ENCODE data around the gene ANKRD6. TPM values are rescaled to one million over a fixed set of nuclear protein-coding genes. Genes with fewer than 3 reads are reported as not detected.
A peak's percentile ranks its signal among the peaks of the same experiment; 100 is the strongest.

Gene ANKRD6
- total RNA-seq, 2 donors from 2014 or later: 9.1 to 13.7 TPM

DNA sequence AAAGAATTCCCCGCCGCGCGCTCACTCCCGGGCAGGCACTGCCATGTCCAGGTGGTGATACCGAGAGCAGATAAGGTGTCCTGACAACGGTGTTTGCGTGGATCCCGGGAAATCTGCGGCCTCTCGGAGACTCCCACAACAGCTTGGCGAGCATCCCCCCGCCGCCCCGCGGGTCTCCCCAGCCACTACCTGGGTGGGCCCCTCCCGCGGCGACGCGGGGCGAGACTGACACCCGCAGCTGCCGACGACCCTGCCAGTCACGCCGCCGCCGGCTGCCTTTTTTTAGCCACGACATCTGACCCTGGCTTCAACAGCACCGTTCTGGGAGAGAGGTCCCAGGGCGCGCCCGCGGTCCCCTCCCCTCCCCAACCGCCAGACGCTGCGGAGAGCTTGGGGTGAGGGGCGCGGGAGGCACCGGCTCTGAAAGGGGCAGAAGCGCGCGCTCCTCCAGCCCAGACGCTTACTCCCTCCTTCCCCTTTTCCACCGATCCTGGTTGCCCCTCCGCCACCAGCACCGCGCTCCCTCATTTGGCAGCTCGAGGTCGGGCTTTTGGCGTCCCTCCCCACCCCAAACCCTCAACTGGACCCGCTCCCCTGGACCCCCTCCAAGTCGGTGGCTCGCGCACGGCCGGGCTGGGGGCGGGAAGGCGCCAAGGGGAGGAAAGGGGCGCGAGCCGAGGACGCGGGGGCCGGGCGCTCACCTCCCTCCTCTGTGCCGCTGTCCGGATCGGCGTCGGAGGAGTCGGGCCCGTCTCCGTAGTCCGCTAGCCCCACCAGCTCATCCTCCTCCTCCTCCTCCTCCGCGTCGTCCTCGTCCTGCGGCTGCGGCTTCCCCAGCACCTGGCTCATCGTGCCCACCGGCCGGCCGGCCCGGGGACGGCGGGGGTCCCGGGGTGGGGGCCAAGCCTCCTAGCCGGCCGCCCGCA lies 21.5 kb upstream of the ANKRD6 start:
- peak; percentile 60 to 70 for ATAC-seq
- DNase-seq: peak; percentile 50
- intact Hi-C loops (cut with DNase I): loop anchor here in 1 of 2 donors (5.0 kb wide), 1 partner anchor 39 kb away; no protein-coding TSS in a partner anchor

DNA sequence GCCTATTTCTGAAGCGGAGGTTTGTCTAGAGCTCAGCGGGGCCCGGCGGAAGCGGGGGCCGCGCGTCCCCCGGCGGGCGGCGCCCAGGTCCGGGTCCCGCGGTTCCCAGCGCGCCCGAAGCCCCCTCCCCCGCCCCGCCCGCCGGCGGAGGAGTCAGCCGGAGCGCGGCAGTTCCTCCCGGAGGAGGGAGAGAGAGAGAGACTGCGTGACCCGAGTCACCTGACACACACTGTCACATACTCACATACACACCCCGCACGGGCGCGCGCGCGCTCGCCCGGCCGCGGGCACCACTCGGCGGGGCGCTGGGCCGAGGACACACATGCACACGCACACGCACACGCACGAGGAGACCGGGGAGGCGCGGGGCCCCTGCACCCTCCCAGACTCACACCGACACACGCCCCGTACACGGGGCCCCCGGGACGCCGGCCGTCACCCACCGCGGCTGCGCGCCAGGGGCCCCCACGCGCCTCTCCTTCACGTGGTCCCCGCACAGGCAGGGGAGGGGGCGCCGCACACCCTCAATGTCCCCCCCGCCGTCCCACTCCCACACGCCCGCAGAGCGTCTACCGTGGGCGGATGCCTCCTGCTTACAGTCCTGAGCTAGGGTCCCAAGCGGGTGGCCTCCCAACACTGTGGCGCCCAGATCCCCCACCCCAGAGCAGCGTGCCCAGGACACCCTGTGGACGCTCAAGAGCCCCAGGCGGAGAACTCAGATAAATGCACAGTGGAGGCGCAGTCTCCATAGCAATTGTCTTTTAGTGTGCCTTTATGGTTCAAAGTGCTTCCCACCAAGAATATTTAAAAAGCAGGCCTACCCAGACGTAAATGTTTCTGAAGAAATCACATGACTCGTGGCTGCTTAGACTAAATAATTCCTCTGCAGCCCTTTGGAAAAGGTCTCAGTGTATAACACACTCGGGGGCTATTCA lies 20.6 kb upstream of the ANKRD6 start, which contains the start of gene RRAGD:
Gene RRAGD (minus strand): TSS at position 203 of the 935 bp plus-strand sequence. CDS start 280 bp downstream, outside the sequence.
- peak; percentile 90 to 94 for ATAC-seq
- DNase-seq: peak; percentile 71
- intact Hi-C loops (cut with DNase I): loop anchor here in 1 of 2 donors (5.0 kb wide), 1 partner anchor 40 kb away; no protein-coding TSS in a partner anchor

DNA sequence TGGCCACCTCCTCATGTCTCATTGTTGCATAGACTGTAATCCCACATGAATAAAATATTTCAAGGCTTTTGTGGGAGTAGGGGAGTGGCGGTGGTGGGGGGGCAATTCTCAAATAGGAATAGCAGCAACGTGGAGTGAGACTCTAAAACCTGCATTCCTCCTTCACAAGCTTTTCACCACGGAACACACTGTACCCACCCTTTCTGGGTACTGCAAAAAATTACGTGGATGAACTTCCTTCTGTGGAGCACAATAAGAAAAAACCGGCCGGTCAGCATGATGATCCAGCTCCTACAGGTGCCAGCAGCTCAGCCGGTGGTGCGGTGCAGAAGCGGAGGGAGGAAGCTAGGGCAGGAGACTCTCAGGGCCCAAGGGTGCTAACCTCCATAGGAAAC lies 19.9 kb upstream of the ANKRD6 start:
- no peak for ATAC-seq
- intact Hi-C loops (cut with DNase I): loop anchor here in 1 of 2 donors (5.0 kb wide), 1 partner anchor 41 kb away; no protein-coding TSS in a partner anchor
- no peak for DNase-seq

- intact Hi-C loops (cut with DNase I): loop anchor here in 1 of 2 donors (5.0 kb wide), 1 partner anchor 42 kb away; no protein-coding TSS in a partner anchor
- DNase-seq (no peak), ATAC-seq (no peak)
These were observed 18.7 kb upstream of the ANKRD6 start for GRCh38 chr6:89414215-89414614.

GRCh38 chr6:89415185-89415584 lies 17.8 kb upstream of the ANKRD6 start:
- DNase-seq (no peak), ATAC-seq (no peak)

DNA sequence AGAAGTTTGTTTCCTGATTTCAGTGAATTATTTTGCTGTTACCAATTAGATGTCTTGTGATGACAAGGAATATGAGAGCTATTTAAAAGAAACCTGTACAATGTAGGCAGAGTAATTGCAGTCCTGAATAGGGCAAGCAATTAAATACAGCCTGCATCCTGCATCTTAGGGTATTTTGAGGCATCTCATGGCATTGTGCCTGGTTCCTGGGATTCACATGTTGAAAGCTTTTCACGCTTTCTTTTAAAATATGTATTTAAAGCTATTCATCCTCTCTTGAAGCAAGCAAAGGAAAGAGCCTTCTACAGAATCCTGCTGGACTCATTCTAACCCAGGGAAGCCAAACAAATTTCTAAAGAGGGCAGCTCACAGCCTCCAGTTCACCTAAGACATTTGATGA lies 16.2 kb upstream of the ANKRD6 start:
- DNase-seq (no peak), ATAC-seq (no peak)
- intact Hi-C loops (cut with DNase I): no loop called here

More at GRCh38 chr6:89415185-89415584, 17.8 kb upstream of the ANKRD6 start:
- intact Hi-C loops (cut with DNase I): no loop called here

- intact Hi-C loops (cut with DNase I): loop anchor here in 1 of 2 donors (5.0 kb wide), 1 partner anchor 177 kb away; no protein-coding TSS in a partner anchor
- no peak for ATAC-seq
- no peak for DNase-seq
These were observed 2.6 kb upstream of the ANKRD6 start for GRCh38 chr6:89430201-89430962.

DNA sequence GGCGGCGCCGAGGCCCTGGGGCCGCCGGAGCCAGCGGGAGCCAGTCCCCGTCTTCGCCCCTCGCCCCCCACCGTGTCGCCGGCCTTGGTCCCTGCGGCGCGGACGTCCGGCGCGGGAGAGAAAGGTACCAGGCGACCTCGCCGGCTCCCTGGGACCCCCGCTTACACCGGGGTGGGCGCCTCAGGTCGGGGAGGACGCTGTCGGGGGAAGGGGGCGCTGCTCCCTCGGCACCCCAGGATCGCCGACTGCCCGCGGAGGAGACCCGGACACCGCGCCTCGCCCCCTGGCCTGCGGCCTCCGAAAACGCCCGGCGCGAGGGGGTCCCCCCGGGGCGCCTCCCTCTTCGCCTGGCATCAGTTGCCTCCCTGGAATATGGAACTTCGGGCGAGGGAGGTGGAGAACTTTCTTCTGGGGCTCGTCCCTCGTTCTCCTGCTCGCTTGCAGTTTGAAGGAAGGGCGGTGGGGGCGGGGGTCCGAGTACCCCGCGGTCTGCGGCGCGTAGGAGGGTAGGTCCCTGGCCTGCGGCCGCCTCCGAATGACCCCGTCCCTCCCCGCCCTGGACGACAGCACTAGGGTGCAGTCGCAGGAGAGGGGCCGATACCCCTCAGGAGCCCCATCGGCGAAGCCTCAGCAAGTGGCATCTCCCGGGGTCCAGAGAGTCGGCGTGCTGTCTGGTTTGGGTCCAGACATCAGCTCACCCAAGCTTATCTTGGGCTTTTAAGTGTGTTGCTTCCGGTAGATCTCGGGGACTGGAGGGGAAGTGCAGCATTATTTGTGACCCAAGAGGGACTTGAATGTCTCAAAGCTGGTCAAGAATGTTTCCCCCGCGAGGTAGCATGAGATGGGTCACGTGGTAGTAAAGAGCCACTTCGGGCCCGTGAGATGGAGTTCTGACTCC lies 549 bp downstream of the ANKRD6 start:
- intact Hi-C loops (cut with DNase I): loop anchor here in 1 of 2 donors (5.0 kb wide), 1 partner anchor 174 kb away; no protein-coding TSS in a partner anchor
- DNase-seq (peak; percentile 37), ATAC-seq (peak; percentile 36 to 41)

DNA sequence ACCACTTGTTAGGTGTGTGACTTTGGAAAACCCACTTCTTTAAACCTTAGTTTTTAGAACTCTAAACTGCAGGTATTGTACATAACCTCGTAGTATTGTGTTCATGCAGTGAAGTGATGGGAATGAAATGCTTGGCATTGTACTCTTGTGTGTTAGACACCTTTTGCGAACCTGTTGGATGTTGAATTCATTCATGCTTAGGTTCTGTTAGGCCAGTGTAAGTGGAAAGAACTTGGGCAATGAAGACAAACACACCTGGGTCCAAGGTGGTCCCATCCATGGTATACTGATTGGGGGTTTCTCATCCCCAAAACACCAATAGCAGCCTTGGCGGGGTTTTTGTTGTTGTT lies 1.2 kb downstream of the ANKRD6 start:
- ATAC-seq (no peak), DNase-seq (no peak)
- intact Hi-C loops (cut with DNase I): loop anchor here in 1 of 2 donors (5.0 kb wide), 1 partner anchor 173 kb away; no protein-coding TSS in a partner anchor

GRCh38 chr6:89434954-89435353 lies 2.0 kb downstream of the ANKRD6 start:
- ATAC-seq (no peak), DNase-seq (no peak)
- intact Hi-C loops (cut with DNase I): loop anchor here in 1 of 2 donors (5.0 kb wide), 1 partner anchor 172 kb away; no protein-coding TSS in a partner anchor

DNA sequence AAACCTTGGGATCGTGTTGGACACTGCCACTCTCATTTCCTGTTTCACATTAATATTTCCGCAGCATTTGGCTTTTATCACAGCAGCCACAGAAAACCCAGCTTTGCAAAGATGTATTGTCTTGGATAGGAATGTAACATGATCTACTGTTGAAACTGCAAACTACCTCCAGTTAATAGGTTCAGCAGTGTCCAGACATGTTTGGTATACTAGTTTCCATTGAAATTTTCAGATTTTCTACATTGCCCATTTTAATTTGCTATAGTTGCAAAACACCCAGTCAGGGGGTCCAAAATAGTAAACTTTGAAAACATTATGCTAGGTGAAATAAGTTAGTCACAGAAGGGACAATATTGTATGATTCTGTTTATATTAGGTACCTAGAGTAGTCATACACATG lies 3.3 kb downstream of the ANKRD6 start:
- no peak for ATAC-seq
- DNase-seq: no peak
- intact Hi-C loops (cut with DNase I): no loop called here

GRCh38 chr6:89438248-89438647 lies 5.3 kb downstream of the ANKRD6 start:
- ATAC-seq (no peak), DNase-seq (no peak)
- intact Hi-C loops (cut with DNase I): no loop called here

DNA sequence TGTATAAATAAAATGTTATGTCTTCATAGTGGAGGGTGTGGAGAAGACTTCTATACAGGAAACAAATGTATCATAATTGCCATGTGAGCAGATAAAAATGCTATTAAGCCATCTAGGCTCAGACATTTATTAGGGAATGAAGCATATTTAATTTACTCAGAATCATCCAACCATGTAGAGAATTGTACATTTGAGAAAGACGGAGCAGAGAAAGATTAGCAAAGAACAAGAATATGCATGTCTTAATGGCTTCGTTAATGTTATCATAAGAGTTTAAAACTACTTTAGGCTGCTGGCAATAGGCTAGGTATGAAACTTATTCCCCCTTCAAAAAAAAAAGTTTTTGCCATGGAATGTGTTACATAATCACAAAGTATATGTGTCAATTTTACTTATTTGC lies 6.1 kb downstream of the ANKRD6 start:
- DNase-seq: no peak
- no peak for ATAC-seq
- intact Hi-C loops (cut with DNase I): no loop called here

DNA sequence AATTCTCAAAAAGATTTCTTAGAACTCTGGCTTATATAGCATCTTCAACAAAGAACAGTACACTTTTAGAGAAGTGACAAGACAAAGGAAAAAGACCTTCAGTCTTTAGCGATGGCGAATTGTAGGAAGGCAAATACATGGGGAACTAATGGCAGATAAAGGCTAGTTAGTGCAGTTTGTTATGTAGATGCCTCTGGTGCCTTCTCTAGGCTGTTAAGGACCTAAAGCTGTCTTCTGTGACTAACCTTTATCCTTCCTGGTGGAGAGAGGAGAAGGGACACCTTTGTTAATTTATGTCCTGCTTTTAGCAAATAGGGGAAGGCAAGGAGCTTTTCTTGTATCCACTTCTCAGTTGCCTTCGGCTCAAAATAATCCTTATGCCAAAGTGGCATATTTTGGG lies 7.2 kb downstream of the ANKRD6 start:
- no peak for ATAC-seq
- intact Hi-C loops (cut with DNase I): no loop called here
- no peak for DNase-seq

DNA sequence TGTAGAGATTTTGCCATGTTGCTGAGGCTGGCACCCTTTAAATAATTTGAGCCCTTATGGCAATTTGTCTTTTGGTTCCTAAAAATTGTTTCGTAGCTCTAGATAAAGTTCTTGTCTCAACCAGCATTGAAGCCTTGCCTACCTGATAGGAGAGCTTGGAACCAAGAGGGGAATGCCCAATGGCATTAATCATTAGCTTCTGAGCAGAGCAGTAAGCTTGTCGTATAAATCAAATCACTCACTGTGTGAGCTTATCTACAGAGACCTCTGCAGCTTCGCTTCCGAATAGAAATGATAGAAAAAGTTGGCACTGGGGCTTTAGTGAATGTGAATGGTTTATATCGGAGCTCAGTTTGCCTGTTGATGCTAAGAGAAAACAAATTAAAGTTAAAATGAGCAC lies 10.7 kb downstream of the ANKRD6 start:
- DNase-seq (no peak), ATAC-seq (no peak)
- intact Hi-C loops (cut with DNase I): no loop called here

DNA sequence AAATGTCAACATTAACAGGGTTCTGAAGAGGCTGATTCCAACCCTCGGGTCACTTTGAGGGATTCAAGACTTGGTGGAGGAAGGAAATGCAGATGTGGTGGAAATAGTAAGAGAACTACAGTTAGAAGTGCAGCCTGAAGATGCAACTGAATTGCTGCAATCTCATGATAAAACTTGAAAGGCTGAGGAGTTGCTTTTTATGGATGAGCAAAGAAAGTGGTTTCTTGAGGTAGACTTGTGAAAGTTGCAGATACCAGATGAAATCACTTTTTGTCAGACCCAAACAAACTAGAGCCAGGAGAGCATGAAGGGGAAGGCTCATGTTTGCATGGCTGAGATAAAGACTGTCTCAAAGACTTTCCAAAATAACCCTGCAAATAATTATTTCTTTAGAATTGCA lies 16.2 kb downstream of the ANKRD6 start:
- ATAC-seq: no peak
- DNase-seq: no peak
- intact Hi-C loops (cut with DNase I): no loop called here

DNA sequence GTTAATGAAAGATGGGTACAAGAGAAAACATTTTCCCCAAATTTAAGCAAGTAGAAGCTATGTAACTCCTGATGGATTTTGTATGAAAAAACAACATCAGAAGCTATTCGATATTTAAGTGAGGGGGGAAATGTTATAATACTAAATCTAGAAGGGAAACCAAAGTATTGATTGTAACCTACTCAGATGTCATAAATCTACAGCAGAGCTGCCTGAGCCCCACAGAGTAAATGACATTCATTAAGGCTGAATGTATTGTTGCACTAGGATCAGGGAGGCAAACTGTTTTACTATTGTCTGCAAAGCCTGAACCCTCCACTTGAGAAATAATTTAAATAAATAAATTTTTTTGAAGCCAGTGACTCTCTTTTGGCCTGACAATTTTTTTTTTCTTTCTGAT lies 19.3 kb downstream of the ANKRD6 start:
- intact Hi-C loops (cut with DNase I): no loop called here
- no peak for ATAC-seq
- no peak for DNase-seq

- ATAC-seq (no peak), DNase-seq (no peak)
- intact Hi-C loops (cut with DNase I): no loop called here
These were observed 21.3 kb downstream of the ANKRD6 start for GRCh38 chr6:89454300-89454699.

Measured in left cardiac atrium (tissue), 4 donors.